Endothelial cell of umbilical vein (primary cell): ENCODE measurements around the gene NFIC.

Source experiments
- CTCF ChIP-seq, 2 donors: IDR thresholded peaks; 1 replicate in 1 of 2; 2 replicates in 1 of 2; pipeline ENCODE4 v1.5.1; 2011; ENCODE audit warnings: low read length in 2 of 2, mild to moderate bottlenecking in 2 of 2, moderate library complexity in 2 of 2, control low read depth in 1 of 2, inconsistent platforms in 1 of 2, low read depth in 1 of 2; ENCODE audit not compliant: insufficient read depth in 1 of 2; ENCODE audit errors: extremely low read depth in 1 of 2
- EZH2 ChIP-seq: IDR thresholded peaks from 2 replicates; pipeline ENCODE4 v1.6.1; 2012; ENCODE audit warnings: borderline replicate concordance, low read depth, mild to moderate bottlenecking, moderate library complexity, low read length, inconsistent platforms; ENCODE audit not compliant: severe bottlenecking
- FOS ChIP-seq: IDR thresholded peaks from 2 replicates; pipeline ENCODE4 v1.6.1; 2011; ENCODE audit warnings: mild to moderate bottlenecking, low read length, moderate library complexity, borderline replicate concordance; ENCODE audit not compliant: insufficient read depth
- JUN ChIP-seq: IDR thresholded peaks from 2 replicates; pipeline ENCODE4 v1.6.1; 2011; ENCODE audit warnings: borderline replicate concordance, low read depth; ENCODE audit not compliant: insufficient read length, insufficient read depth
- MAX ChIP-seq: IDR thresholded peaks from 2 replicates; pipeline ENCODE4 v1.6.1; 2011; ENCODE audit not compliant: insufficient read depth, insufficient read length
- MYC ChIP-seq: IDR thresholded peaks from one replicate; pipeline ENCODE4 v1.6.1; 2011; ENCODE audit warnings: mild to moderate bottlenecking, low read depth, low read length
- POLR2A ChIP-seq: IDR thresholded peaks from 2 replicates; pipeline ENCODE4 v1.6.1; 2012; ENCODE audit warnings: low read depth, mild to moderate bottlenecking, control low read depth, low read length
- POLR2AphosphoS5 ChIP-seq: IDR thresholded peaks from 2 replicates; pipeline ENCODE4 v1.6.1; 2012; ENCODE audit warnings: low read depth, mild to moderate bottlenecking, control low read depth, low read length, moderate library complexity; ENCODE audit not compliant: insufficient read depth

GRCh38 chr19:3325451-3325850 is 40.9 kb upstream of the NFIC start:
- no peak for TF ChIP-seq CTCF (IDR thresholded peaks at IDR 0.05; ENCODE audit: extremely low read depth in 1 of 2, insufficient read depth in 1 of 2, low read depth in 1 of 2, low read length in 2 of 2)
- no peak for TF ChIP-seq JUN
- no peak for TF ChIP-seq POLR2A
- no peak for TF ChIP-seq POLR2AphosphoS5
- TF ChIP-seq EZH2: no peak
- TF ChIP-seq MAX: no peak
- no peak for TF ChIP-seq FOS
- no peak for TF ChIP-seq MYC
